ENCODE results near the gene NPEPL1.

Gene NPEPL1

DNA sequence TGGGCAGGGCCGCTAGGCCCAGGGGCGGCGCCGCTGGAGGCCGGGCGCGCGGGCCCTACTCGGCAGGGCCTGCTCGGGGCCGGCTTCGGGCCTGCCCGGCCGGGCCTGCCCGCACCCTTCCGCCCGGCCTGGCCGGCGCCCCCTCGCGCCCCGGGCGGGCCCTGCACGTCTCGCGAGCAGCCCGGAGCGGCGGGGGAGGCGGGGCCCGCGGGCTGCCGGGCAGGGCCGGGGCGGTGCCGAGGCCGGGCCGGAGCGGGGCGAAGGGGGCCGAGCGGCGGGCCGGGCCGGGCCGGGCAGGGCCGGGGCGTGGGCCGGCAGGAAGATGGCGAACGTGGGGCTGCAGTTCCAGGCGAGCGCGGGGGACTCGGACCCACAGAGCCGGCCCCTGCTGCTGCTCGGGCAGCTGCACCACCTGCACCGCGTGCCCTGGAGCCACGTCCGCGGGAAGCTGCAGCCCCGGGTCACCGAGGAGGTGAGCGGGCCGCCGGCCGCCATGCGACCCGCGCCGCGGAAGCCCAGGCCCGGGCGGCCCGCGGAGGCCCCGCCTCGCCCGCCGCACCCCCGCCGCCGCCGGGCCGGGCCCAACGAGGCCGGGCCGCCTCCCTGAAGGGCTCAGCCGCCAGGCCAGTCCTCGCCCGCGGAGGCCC, at the start of gene NPEPL1:
NPEPL1 (plus strand) TSS at position 222 of the 647 bp plus-strand sequence; CDS start at position 323, 101 bp downstream.
- TF ChIP-seq YY1 (IDR thresholded peaks at IDR 0.05; ENCODE audit: low read depth) (peak; percentile 63; the same call in 1 of the 2 replicates), TAF1 (IDR thresholded peaks at IDR 0.05; ENCODE audit: low read depth) (no peak)

- 0 out of 2 replicates have a peak, but pooled peaks have one; percentile 13 for TF ChIP-seq TEAD4 (IDR thresholded peaks at IDR 0.05)
- peak; percentile 52; the same call in 1 of the 2 replicates for TF ChIP-seq TCF12 (IDR thresholded peaks at IDR 0.05; ENCODE audit: low read depth)
- TF ChIP-seq, protein P1, sequence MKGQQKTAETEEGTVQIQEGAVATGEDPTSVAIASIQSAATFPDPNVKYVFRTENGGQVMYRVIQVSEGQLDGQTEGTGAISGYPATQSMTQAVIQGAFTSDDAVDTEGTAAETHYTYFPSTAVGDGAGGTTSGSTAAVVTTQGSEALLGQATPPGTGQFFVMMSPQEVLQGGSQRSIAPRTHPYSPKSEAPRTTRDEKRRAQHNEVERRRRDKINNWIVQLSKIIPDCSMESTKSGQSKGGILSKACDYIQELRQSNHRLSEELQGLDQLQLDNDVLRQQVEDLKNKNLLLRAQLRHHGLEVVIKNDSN (IDR thresholded peaks at IDR 0.05) = no peak
- TF ChIP-seq RAD21 (IDR thresholded peaks at IDR 0.05; ENCODE audit: low read depth) = no peak
- peak; percentile 60; the same call in 1 of the 2 replicates for TF ChIP-seq EP300 (IDR thresholded peaks at IDR 0.05; ENCODE audit: borderline replicate concordance)
- peak; percentile 88 for TF ChIP-seq NFIC (IDR thresholded peaks at IDR 0.05)
- no peak for TF ChIP-seq REST (IDR thresholded peaks at IDR 0.05; ENCODE audit: low read depth)
- no peak for TF ChIP-seq CREB1 (IDR thresholded peaks at IDR 0.05; ENCODE audit: low read depth)
- TF ChIP-seq YY1 (IDR thresholded peaks at IDR 0.05; ENCODE audit: low read depth) = no peak
- TF ChIP-seq TAF1 (IDR thresholded peaks at IDR 0.05; ENCODE audit: low read depth) = no peak
- peak; percentile 41; the same call in 1 of the 2 replicates for TF ChIP-seq MAX (IDR thresholded peaks at IDR 0.05)
- no peak for TF ChIP-seq ZBTB7A (IDR thresholded peaks at IDR 0.05; ENCODE audit: low read depth)
- no peak for TF ChIP-seq FOXM1 (IDR thresholded peaks at IDR 0.05; ENCODE audit: borderline replicate concordance, low read depth)
- no peak for TF ChIP-seq CEBPB (IDR thresholded peaks at IDR 0.05)
- TF ChIP-seq EGR1 (IDR thresholded peaks at IDR 0.05) = no peak
These were observed 47.1 kb upstream of the NPEPL1 start for GRCh38 chr20:58645412-58645968.

DNA sequence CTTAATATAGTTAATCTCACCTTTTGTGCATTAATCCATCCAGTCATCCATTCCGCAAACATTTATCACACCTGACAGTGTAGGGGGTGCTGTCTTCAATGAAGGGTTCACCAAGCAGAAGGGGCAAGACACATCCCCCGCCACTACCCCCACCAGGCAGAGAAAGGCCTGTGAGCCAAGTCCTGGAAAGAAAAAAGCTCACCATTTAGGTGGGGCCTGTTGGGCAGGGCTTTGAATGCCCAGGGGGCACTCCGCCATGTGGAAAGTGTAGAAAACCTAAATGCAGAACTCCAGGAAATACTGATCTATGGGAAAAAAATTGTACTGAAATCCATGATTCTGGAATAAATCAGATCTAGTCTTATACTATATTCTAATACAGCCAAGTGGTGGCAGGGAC, 46.3 kb upstream of the NPEPL1 start:
- TF ChIP-seq NFIC (IDR thresholded peaks at IDR 0.05) (no peak), FOXM1 (IDR thresholded peaks at IDR 0.05; ENCODE audit: borderline replicate concordance, low read depth) (no peak), CEBPB (IDR thresholded peaks at IDR 0.05) (no peak), YY1 (IDR thresholded peaks at IDR 0.05; ENCODE audit: low read depth) (no peak), TAF1 (IDR thresholded peaks at IDR 0.05; ENCODE audit: low read depth) (no peak), REST (IDR thresholded peaks at IDR 0.05; ENCODE audit: low read depth) (no peak), CREB1 (IDR thresholded peaks at IDR 0.05; ENCODE audit: low read depth) (no peak)
- TF ChIP-seq, protein P1 (IDR thresholded peaks at IDR 0.05) = no peak

DNA sequence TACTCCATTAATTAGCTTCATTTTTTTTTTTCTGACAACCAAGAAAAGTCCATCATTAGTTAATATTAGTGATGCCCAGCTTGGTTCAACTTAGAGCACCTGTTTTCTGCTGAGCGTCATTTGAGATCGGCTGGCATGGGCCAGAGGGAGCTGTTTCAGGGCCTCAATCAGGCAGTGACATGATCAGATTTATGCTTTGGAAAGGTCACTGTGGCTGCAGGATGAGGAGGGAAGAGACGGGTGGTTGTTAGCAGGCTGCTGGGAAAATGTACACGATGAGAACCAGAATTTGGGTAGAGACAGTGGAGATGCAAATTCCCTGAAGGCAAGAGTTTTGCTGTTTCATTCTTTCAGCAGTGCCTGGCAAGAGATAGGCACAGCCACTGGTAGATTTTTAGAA, 45.9 kb upstream of the NPEPL1 start:
- no peak for TF ChIP-seq REST (IDR thresholded peaks at IDR 0.05; ENCODE audit: low read depth)
- TF ChIP-seq, protein P1 (IDR thresholded peaks at IDR 0.05) = no peak
- TF ChIP-seq TAF1 (IDR thresholded peaks at IDR 0.05; ENCODE audit: low read depth) = no peak
- no peak for TF ChIP-seq CEBPB (IDR thresholded peaks at IDR 0.05)
